IMR-90 (cell line): ENCODE results near the gene ITPR2. TPM values are rescaled to one million over a fixed set of nuclear protein-coding genes. Genes with fewer than 3 reads are reported as not detected.

ENCODE experiments used
- ATAC-seq: fragments of 200-7000 bp; cut with Tn5 transposase; 2 replicates; pipeline ENCODE4 v1.9.1; 2020; ENCODE audit warnings: low read depth, mild to moderate bottlenecking, moderate library complexity
- BruUV-seq: library from RNA; stranded (reverse); fragments of 400-500 nt; replicated peaks from 2 replicates; lab custom pipeline; 2021; lab: Mats Ljungman, UMichigan
- CTCF ChIA-PET: fragments of 300-600 bp; formaldehyde crosslinking; extraction: SDS; loops from one replicate; lab custom pipeline; 2021; ENCODE audit warnings: antibody characterized with exemption; lab: Yijun Ruan, JAX
- POLR2A ChIA-PET: fragments of 300-600 bp; sonication (Branson Sonifier 250); formaldehyde crosslinking; loops from one replicate; lab custom pipeline; 2022; ENCODE audit warnings: antibody characterized with exemption; ENCODE audit not compliant: unreplicated experiment; lab: Charles Lee
- DNase-seq: peaks from one replicate; pipeline ENCODE4 v3.0.0; 2013
- H2AFZ ChIP-seq: replicated peaks from 2 replicates; pipeline ENCODE3; 2013; ENCODE audit warnings: low read length, mild to moderate bottlenecking; ENCODE audit not compliant: poor library complexity
- H2AK5ac ChIP-seq: 2 replicates; pipeline ENCODE4 v1.6.1; 2013; ENCODE audit warnings: low read depth, low read length, inconsistent platforms
- H2AK9ac ChIP-seq: replicated peaks from 2 replicates; pipeline ENCODE3; 2013; ENCODE audit warnings: mild to moderate bottlenecking, low read depth, low read length, moderate library complexity; ENCODE audit not compliant: poor library complexity
- H2BK120ac ChIP-seq: 2 replicates; pipeline ENCODE4 v1.6.1; 2013; ENCODE audit warnings: low read depth, low read length, inconsistent platforms
- H2BK15ac ChIP-seq: 3 replicates; pipeline ENCODE4 v1.6.1; 2013; ENCODE audit warnings: low read depth, low read length, inconsistent platforms
- H2BK20ac ChIP-seq: 2 replicates; pipeline ENCODE4 v1.6.1; 2013; ENCODE audit warnings: low read depth, mild to moderate bottlenecking, inconsistent platforms, low read length, moderate library complexity
- H2BK5ac ChIP-seq: 2 replicates; pipeline ENCODE4 v1.6.1; 2013; ENCODE audit warnings: mild to moderate bottlenecking, low read depth, low read length, inconsistent platforms; ENCODE audit not compliant: poor library complexity, severe bottlenecking
- H3K14ac ChIP-seq: replicated peaks from 2 replicates; pipeline ENCODE4 v1.6.1; 2013; ENCODE audit warnings: low read depth, low read length, inconsistent platforms
- H3K18ac ChIP-seq: 2 replicates; pipeline ENCODE4 v1.6.1; 2013; ENCODE audit warnings: low read depth, low read length, control low read depth
- H3K23ac ChIP-seq: 2 replicates; pipeline ENCODE4 v1.6.1; 2013; ENCODE audit warnings: low read depth, low read length, inconsistent platforms
- H3K27ac ChIP-seq: 2 replicates; pipeline ENCODE4 v1.5.1; 2013; ENCODE audit warnings: mild to moderate bottlenecking, control low read depth, low read length; ENCODE audit not compliant: insufficient read depth
- H3K27me3 ChIP-seq: 2 replicates; pipeline ENCODE4 v1.6.1; 2013; ENCODE audit warnings: low read length; ENCODE audit not compliant: control insufficient read depth, insufficient read depth
- H3K36me3 ChIP-seq: 2 replicates; pipeline ENCODE4 v1.6.1; 2013; ENCODE audit warnings: low read length, mixed read lengths; ENCODE audit not compliant: control insufficient read depth, insufficient read depth
- H3K4ac ChIP-seq: 2 replicates; pipeline ENCODE4 v1.6.1; 2013; ENCODE audit warnings: low read depth, low read length, inconsistent platforms
- H3K4me1 ChIP-seq: 2 replicates; pipeline ENCODE4 v1.6.1; 2013; ENCODE audit warnings: low read length, mixed read lengths; ENCODE audit not compliant: control insufficient read depth, insufficient read depth
- H3K4me2 ChIP-seq: 2 replicates; pipeline ENCODE4 v1.6.1; 2013; ENCODE audit warnings: low read depth, mild to moderate bottlenecking, control low read depth, low read length, moderate library complexity
- H3K4me3 ChIP-seq: 2 replicates; pipeline ENCODE4 v1.5.1; 2013; ENCODE audit warnings: low read depth, mild to moderate bottlenecking, control low read depth, low read length, moderate library complexity; ENCODE audit not compliant: insufficient read depth
- H3K56ac ChIP-seq: 2 replicates; pipeline ENCODE4 v1.6.1; 2013; ENCODE audit warnings: low read length, inconsistent platforms; ENCODE audit not compliant: insufficient read depth; ENCODE audit errors: extremely low read depth
- H3K79me1 ChIP-seq, 2 experiments: 2 replicates each; pipeline ENCODE4 v1.6.1; 2013; ENCODE audit warnings: low read length in 2 of 2, inconsistent platforms in 1 of 2, low read depth in 1 of 2
- H3K9ac ChIP-seq: 2 replicates; pipeline ENCODE4 v1.6.1; 2013; ENCODE audit warnings: low read depth, low read length, control low read depth
- H3K9me1 ChIP-seq: 2 replicates; pipeline ENCODE4 v1.6.1; 2013; ENCODE audit warnings: low read length, inconsistent platforms; ENCODE audit not compliant: insufficient read depth
- H3K9me3 ChIP-seq: 2 replicates; pipeline ENCODE4 v1.6.1; 2013; ENCODE audit warnings: low read length; ENCODE audit not compliant: control insufficient read depth, insufficient read depth
- H4K20me1 ChIP-seq: 2 replicates; pipeline ENCODE4 v1.6.1; 2013; ENCODE audit warnings: low read length, inconsistent platforms; ENCODE audit not compliant: insufficient read depth
- H4K5ac ChIP-seq: 2 replicates; pipeline ENCODE4 v1.6.1; 2013; ENCODE audit warnings: mild to moderate bottlenecking, low read depth, low read length, control low read depth
- H4K8ac ChIP-seq, 2 experiments: 2 replicates each; pipeline ENCODE4 v1.6.1; 2013; ENCODE audit warnings: low read depth in 2 of 2, low read length in 2 of 2, control low read depth in 1 of 2, inconsistent platforms in 1 of 2
- H4K91ac ChIP-seq: 2 replicates; pipeline ENCODE4 v1.6.1; 2013; ENCODE audit warnings: low read depth, low read length, inconsistent platforms; ENCODE audit not compliant: insufficient read depth
- CHD1 ChIP-seq: IDR thresholded peaks from 2 replicates; pipeline ENCODE4 v1.6.1; 2012; ENCODE audit warnings: low read depth, low read length, improper control_type of control experiment
- MAZ ChIP-seq: IDR thresholded peaks from 2 replicates; pipeline ENCODE4 v1.6.1; 2012; ENCODE audit warnings: low read depth, mild to moderate bottlenecking, low read length, improper control_type of control experiment, moderate library complexity, borderline replicate concordance
- MXI1 ChIP-seq: IDR thresholded peaks from 2 replicates; pipeline ENCODE4 v1.6.1; 2012; ENCODE audit warnings: low read depth, mild to moderate bottlenecking, low read length, moderate library complexity, borderline replicate concordance
- WGBS, 2 experiments: methylation state at CpG; one replicate each; pipeline versions ENCODE4 v1.1.5 to v1.1.7; 2013; ENCODE audit warnings: missing lambda C conversion rate in 2 of 2; ENCODE audit not compliant: insufficient read length in 1 of 2; ENCODE audit errors: extremely low coverage in 2 of 2; 5-methylcytosine and 5-hydroxymethylcytosine counted together
- dilution Hi-C: fragments of 300-500 bp; cut with HindIII; formaldehyde crosslinking; loops from one replicate; pipeline ENCODE4 v1.14.3; 2018; ENCODE audit warnings: low sequenced_read_pairs; ENCODE audit not compliant: unreplicated experiment
- in situ Hi-C: fragments of 300-500 bp; cut with MboI; formaldehyde crosslinking; loops from 3 replicates; pipeline ENCODE4 v1.14.3; 2019; ENCODE audit warnings: low sequenced_read_pairs, inconsistent platforms, mixed read lengths
- intact Hi-C: fragments of 100-400 bp; cut with micrococcal nuclease; formaldehyde crosslinking; loops from 2 replicates; pipeline ENCODE4 v1.10.0; 2022
- polyA plus RNA-seq, 3 experiments: library from polyadenylated mRNA; depleted of rRNA; stranded (reverse); fragments of >200 nt; gene quantifications; 2 replicates each; pipeline ENCODE4 v1.2.3, GENCODE V29; 2012; ENCODE audit warnings: low replicate concordance in 1 of 3
- total RNA-seq: library from RNA; depleted of rRNA; stranded (reverse); fragments of >200 nt; gene quantifications from 2 replicates; pipeline ENCODE4 v1.2.3, GENCODE V29; 2012

The ITPR2 gene
- total and polyA plus RNA-seq, 2 of the 4 experiments (the other 2 are of a cell fraction): 1.2 to 9.0 TPM

DNA sequence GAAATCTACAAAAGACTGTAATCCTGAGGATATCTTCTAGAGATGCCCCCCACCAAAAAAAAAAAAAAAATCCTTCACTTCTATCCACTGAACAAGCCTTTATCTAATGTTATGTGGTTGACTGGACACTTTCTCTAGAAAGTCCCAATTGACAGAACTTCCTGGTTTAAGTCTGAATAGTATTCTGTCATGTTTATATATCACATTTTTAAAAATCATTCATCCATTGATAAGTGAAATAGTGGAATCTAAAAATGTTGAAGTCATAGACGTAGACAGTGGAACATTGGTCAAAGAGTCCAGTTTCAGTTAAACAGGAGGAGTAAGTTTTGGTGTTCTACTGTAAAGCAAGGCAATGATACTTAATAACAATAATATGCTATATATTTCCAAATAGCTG lies 340.6 kb downstream of the ITPR2 start:
- TF ChIP-seq MAZ: no peak
- TF ChIP-seq CHD1: no peak
- no peak for TF ChIP-seq MXI1
- Histone ChIP-seq H2BK5ac (no peak overlapping the region), H3K4ac (no peak overlapping the region), H4K20me1 (no peaks in the 10 kb centered on the region), H3K18ac (no peak overlapping the region), H4K91ac (no peak overlapping the region), H3K4me1 (no peaks in the 10 kb centered on the region), H3K9me1 (no peaks in the 10 kb centered on the region), H3K27ac (no peak overlapping the region), H3K9me3 (no peaks in the 10 kb centered on the region), H2AK9ac (no peak overlapping the region), H3K4me3 (no peak overlapping the region), H3K36me3 (no peaks in the 10 kb centered on the region), H3K56ac (no peak overlapping the region), H2BK120ac (no peak overlapping the region), H3K27me3 (no peaks in the 10 kb centered on the region), H2BK20ac (no peak overlapping the region), H4K8ac (no peak overlapping the region), H2BK15ac (no peak overlapping the region), H2AK5ac (no peak overlapping the region), H3K9ac (no peak overlapping the region), H3K79me1 (no peaks in the 10 kb centered on the region), H3K14ac (no peak overlapping the region), H4K5ac (no peak overlapping the region), H3K23ac (no peak overlapping the region), H2AFZ (no peak overlapping the region), H3K4me2 (no peak overlapping the region)
- ATAC-seq (no peak), DNase-seq (no peak)
- ChIA-PET CTCF (no interaction called here), POLR2A (no interaction called here)
- intact Hi-C loops (no loop called here), in situ Hi-C loops (no loop called here), dilution Hi-C loops (no loop called here)
- no CpG with 5 or more reads among the region's 1 CpG for WGBS, 2 experiments
- no TSS peak for BruUV-seq
